GM12864 (cell line): ENCODE data around the gene PTER.

Experiments
- DNase-seq: peaks from one replicate; pipeline ENCODE4 v3.0.0-alpha.2; 2011; ENCODE audit warnings: low read depth
- H3K4me3 ChIP-seq: 2 replicates; pipeline ENCODE4 v1.5.1; 2011; ENCODE audit warnings: mild to moderate bottlenecking, low read depth, low read length, control low read depth
- TF ChIP-seq, protein P1 (sequence below): IDR thresholded peaks from 2 replicates; pipeline ENCODE4 v1.5.1; 2011; ENCODE audit warnings: low read depth, mild to moderate bottlenecking, moderate library complexity, low read length, control low read depth, inconsistent platforms; ENCODE audit errors: missing control alignments

Gene PTER

DNA sequence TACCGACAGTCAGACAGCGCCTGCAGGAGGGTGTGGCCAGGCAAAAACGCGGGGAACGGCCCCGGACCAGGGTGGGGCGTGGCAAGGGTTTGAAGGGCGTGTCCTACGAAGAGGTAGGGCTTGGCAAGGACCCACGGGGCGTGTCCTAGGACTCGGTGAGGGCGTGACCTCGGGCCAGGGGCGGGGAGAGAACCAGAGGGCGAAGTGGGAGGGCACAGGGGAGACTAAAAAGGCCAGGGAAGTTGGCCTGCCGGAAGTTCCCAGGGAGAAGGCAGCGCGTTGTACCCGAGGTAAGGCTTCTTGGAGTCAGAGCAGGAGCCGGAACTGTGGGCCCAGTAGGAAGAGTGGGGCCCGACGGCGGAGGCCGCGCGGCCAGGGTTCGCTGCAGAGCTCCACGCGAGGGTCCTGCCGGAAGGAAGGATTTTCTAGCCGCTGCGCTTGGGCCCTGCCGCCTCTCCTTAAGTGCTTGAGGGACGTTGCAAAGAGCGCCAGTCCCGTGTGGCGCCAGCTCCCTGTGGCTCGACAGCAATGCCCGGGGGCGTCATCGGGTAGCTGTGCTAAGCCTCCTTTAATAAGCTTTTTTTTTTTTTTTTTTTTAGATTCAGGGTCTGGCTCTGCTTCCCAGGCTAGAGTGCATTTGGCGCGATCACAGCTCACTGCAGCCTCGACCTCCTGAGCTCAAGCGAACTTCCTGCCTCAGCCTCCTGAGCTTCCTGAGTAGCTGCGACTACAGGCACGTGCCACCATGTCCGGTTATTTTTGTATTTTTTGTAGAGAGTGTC is at the start of gene PTER:
TSS of gene PTER (plus strand) at position 253 of the 782 bp plus-strand sequence. CDS start 47,375 bp downstream, outside the sequence.
- peak within 1 kb of the TSS; percentile 77 for H3K4me3 ChIP-seq
- DNase-seq, result peak; percentile 86
- TF ChIP-seq, protein P1, sequence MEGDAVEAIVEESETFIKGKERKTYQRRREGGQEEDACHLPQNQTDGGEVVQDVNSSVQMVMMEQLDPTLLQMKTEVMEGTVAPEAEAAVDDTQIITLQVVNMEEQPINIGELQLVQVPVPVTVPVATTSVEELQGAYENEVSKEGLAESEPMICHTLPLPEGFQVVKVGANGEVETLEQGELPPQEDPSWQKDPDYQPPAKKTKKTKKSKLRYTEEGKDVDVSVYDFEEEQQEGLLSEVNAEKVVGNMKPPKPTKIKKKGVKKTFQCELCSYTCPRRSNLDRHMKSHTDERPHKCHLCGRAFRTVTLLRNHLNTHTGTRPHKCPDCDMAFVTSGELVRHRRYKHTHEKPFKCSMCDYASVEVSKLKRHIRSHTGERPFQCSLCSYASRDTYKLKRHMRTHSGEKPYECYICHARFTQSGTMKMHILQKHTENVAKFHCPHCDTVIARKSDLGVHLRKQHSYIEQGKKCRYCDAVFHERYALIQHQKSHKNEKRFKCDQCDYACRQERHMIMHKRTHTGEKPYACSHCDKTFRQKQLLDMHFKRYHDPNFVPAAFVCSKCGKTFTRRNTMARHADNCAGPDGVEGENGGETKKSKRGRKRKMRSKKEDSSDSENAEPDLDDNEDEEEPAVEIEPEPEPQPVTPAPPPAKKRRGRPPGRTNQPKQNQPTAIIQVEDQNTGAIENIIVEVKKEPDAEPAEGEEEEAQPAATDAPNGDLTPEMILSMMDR, result no peak

DNA sequence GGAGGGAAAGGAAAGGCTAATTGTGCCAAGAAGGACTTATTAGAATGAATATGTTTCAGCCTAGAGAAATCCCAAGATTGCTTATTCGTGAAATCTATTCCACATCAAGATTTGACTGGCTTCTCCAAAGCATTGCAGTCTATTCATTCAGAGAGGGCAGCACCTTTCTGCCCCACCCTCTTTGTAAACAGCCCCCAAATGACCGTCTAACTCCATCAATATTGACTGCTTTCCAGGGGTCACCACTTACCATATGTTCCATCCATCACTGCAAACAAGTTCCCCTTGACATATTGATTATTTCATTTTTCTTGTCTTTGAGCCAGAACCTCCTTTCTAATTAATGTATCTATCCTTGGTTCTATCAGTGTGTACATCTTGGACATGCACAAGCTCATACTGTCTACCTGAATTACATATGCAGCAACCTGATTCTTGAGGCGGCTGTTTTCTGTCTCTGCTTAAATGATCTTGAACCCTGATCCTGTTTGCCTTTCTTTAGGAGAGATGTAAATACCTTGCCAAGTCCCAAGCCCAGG is 44.2 kb upstream of the PTER start:
- TF ChIP-seq, protein P1, result no peak
- H3K4me3 ChIP-seq, result no peak overlapping the region
- DNase-seq, result no peak

DNA sequence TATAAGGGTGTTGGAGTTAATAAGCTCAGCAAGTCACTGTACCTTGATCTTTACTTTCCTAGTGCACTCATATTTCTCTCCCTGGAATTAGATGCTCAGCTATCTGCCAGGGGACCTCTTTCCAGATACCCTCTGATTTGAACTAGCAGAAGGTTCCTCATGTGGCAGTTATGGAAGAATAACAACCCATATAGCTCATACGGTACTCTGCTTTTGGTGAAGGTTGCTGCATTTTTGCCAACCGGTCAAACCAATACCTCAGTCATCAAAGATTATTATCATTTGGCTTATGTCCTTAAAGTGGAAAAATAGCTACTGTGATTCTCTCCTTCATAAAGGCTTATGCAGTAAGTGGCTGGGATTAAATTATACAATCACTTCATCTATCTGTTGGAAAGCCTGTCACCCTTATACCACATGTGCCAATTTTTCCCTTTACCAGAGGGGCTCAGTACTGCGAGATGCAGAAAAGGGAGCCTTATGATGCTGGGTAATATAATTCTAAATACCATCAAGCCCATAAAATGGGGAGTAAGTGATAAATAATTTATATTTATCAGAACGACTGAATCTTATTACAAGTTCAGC is 43.4 kb upstream of the PTER start:
- no peak for DNase-seq
- TF ChIP-seq, protein P1, result no peak
- no peak overlapping the region for H3K4me3 ChIP-seq

DNA sequence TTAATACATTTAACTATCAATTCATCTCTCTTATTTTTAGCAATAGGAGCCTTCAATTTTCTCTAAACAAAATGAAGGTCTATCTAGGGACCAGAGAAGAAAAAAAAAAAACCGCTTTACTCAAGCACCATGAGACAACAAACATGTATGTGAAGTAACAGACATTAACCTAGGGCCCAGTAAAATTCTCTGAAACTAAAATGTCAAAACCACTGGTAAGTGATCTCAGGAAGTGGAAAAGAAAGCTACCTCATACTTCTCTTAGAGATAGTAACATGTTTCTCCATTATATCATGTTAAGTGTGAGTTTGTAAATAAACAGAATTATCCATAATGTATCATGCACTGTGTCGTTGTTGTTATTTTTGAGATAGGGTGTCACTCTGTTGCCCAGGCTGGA is 35.4 kb upstream of the PTER start:
- TF ChIP-seq, protein P1, result no peak
- DNase-seq, result no peak

GRCh38 chr10:16408379-16408778 is 28.4 kb upstream of the PTER start:
- H3K4me3 ChIP-seq, result no peak overlapping the region
- TF ChIP-seq, protein P1, result no peak
- DNase-seq, result no peak

More for the DNA sequence above, 35.4 kb upstream of the PTER start:
- H3K4me3 ChIP-seq, result no peak overlapping the region

GRCh38 chr10:16417341-16417740 is 19.5 kb upstream of the PTER start:
- TF ChIP-seq, protein P1, result no peak
- no peak overlapping the region for H3K4me3 ChIP-seq
- no peak for DNase-seq
